ENCODE results near the gene HLA-DOA.

Gene HLA-DOA

DNA sequence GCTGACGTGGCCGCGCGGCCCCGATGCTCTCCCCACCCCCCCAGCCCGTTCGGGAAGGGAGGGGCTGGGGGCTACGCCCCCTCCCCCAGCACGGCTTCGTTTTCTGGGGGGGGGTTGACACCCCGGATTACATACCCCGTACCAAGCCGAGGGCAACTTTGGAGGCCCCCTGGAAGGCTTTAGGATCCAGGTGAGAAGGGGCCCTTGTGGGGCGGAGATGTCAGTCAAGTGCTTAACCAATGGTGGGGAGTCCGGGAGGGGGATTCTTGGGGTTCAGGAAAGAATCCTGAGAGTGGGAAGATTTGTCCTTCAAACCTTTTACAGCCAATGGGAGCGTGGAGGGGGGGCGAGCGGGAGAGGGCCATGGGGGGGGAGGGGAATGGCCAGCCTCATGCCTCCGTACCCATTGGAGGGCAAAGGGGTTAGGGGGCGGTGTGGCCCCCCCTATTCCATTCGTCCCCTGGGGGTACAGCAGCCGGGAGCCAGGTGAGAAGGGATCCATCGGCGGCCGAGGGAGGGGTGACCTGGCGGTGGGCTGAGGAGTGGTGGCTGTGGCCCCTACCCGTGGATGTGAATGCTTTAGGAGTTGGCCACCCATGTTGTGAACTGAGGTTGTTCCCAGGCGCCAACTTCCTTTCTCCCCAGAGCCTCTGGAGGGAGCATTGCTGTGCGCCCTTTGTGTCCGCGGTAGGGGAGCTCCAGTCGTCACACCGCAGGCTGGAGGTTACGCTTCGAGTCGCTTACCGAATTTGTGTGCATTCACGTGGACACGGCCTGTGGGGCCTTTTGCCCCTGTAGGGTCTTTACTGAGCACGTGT is 40.3 kb downstream of the HLA-DOA start:
- in situ Hi-C loops (cut with MboI; ENCODE audit: low pct_unique_long_range_greater_than_20kb, low sequenced_read_pairs, unreplicated experiment): no loop called here
- DNase-seq (ENCODE audit: low spot score): no peak
- TF ChIP-seq, protein P1, sequence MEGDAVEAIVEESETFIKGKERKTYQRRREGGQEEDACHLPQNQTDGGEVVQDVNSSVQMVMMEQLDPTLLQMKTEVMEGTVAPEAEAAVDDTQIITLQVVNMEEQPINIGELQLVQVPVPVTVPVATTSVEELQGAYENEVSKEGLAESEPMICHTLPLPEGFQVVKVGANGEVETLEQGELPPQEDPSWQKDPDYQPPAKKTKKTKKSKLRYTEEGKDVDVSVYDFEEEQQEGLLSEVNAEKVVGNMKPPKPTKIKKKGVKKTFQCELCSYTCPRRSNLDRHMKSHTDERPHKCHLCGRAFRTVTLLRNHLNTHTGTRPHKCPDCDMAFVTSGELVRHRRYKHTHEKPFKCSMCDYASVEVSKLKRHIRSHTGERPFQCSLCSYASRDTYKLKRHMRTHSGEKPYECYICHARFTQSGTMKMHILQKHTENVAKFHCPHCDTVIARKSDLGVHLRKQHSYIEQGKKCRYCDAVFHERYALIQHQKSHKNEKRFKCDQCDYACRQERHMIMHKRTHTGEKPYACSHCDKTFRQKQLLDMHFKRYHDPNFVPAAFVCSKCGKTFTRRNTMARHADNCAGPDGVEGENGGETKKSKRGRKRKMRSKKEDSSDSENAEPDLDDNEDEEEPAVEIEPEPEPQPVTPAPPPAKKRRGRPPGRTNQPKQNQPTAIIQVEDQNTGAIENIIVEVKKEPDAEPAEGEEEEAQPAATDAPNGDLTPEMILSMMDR (IDR thresholded peaks at IDR 0.05; ENCODE audit: extremely low read depth, insufficient read depth, missing control alignments): no peak

- DNase-seq (ENCODE audit: low spot score): peak; percentile 89
- in situ Hi-C loops (cut with MboI; ENCODE audit: low pct_unique_long_range_greater_than_20kb, low sequenced_read_pairs, unreplicated experiment): no loop called here
- TF ChIP-seq, protein P1 (IDR thresholded peaks at IDR 0.05; ENCODE audit: extremely low read depth, insufficient read depth, missing control alignments): no peak
Observed at GRCh38 chr6:32968093-32968866, 41.1 kb downstream of the HLA-DOA start, which contains the start of gene BRD2. BRD2 (plus strand) TSS chr6:32968594; CDS start chr6:32972899, 4,305 bp downstream.

DNA sequence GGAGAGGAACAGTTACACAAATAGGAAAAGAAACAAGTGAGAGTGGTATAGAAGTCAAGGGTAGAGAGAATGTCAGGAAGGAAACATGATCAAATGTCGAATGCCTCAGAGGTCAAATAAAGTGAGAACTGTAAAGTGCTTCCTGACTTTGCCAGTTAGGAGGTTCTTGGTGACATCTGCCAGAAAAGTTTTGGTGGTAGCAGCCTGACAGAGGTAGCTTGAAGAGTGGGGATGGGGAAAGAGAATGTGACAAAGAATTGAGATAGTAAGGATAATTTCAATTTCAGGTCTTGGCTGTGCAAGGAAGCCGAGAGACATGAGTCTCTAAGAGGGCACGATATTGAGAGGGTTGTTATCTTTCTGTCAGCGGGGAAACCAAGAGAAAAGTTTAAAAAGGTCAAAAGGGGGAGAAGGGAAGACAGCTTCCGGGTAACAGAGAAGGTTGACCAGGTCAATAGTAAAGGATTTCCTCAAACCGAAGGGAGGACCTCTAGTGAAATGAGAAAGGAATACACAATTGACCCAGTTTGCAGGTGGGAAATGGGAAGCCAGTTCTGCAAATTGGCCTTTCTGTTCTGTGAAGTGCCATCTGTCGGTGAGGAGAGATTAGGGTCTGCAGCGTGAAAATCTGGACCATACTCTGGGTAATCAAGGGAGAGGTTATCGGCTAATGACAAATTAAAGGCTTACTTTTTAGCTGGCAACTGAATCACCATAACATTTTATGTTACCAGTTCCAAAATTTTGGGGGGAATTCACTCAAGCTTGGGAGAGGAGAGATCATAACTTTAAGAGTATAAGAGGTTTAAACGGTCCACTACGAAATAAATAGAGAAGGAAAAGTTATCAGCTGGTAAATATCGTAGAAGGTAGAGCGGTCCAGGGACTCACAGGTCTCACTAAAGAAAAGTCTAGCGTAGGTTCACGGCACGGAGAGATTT is 42.0 kb downstream of the HLA-DOA start:
- in situ Hi-C loops (cut with MboI; ENCODE audit: low pct_unique_long_range_greater_than_20kb, low sequenced_read_pairs, unreplicated experiment): no loop called here
- TF ChIP-seq, protein P1 (IDR thresholded peaks at IDR 0.05; ENCODE audit: extremely low read depth, insufficient read depth, missing control alignments): peak; percentile 65
- no peak for DNase-seq (ENCODE audit: low spot score)

DNA sequence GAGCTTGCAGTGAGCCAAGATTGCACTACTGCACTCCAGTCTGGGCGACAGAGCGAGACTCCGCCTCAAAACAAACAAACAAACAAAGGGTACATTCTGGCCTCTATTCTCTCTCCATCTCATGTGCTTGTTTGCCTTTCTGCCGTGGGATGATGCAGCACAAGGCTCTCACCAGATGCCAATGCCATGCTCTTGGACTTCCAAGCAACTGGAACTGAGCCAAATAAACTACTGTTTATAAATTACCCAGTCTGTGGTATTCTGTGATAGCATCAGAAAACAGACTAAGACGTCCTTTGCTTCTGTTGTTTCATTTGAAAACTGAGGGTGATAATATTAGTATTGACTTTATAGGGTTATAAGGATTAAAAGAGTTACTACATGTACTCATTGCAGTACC is 44.6 kb downstream of the HLA-DOA start:
- DNase-seq (ENCODE audit: low spot score): no peak
- in situ Hi-C loops (cut with MboI; ENCODE audit: low pct_unique_long_range_greater_than_20kb, low sequenced_read_pairs, unreplicated experiment): no loop called here
- TF ChIP-seq, protein P1 (IDR thresholded peaks at IDR 0.05; ENCODE audit: extremely low read depth, insufficient read depth, missing control alignments): no peak

GRCh38 chr6:32963866-32964265 is 45.5 kb downstream of the HLA-DOA start:
- DNase-seq (ENCODE audit: low spot score): no peak
- in situ Hi-C loops (cut with MboI; ENCODE audit: low pct_unique_long_range_greater_than_20kb, low sequenced_read_pairs, unreplicated experiment): no loop called here
- TF ChIP-seq, protein P1 (IDR thresholded peaks at IDR 0.05; ENCODE audit: extremely low read depth, insufficient read depth, missing control alignments): no peak
